GM21723 (cell line): Measurements from ENCODE around the gene MED16.

ENCODE experiments used
- ATAC-seq: cut with Tn5 transposase; IDR thresholded peaks from one replicate; pipeline ENCODE4 v1.9.1; 2021; ENCODE audit warnings: mild to moderate bottlenecking, moderate library complexity; ENCODE audit not compliant: unreplicated experiment

Gene MED16

DNA sequence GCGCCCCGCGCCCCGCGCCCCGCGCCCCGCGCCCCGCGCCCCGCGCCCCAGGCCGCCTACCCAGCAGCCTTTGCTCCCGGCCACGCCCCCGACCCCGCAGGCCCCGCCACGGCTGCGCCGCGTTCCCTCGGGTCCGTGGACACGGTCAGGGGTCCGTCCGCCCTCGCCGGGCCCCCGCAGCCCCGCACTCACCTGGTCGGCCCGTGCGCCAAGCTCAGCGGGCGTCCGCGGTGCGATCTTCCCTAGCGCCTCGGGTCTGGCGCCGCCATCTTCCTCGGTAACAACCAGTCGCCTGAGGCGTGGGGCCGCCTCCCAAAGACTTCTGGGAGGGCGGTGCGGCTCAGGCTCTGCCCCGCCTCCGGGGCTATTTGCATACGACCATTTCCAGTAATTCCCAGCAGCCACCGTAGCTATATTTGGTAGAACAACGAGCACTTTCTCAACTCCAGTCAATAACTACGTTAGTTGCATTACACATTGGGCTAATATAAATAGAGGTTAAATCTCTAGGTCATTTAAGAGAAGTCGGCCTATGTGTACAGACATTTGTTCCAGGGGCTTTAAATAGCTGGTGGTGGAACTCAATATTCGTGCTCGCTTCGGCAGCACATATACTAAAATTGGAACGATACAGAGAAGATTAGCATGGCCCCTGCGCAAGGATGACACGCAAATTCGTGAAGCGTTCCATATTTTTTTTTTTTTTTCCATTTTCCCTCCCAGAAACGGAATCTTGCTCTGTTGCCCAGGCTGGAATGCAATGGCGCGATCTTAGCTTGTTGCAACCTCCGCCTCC, at the start of gene MED16, which contains the start of gene RNU6-9:
Gene MED16 (minus strand): TSS at position 294 of the 796 bp plus-strand sequence. CDS start 2,056 bp downstream, outside the sequence.
Gene RNU6-9 (plus strand): TSS at position 591 of the 796 bp plus-strand sequence.
- peak; percentile 81 for ATAC-seq

DNA sequence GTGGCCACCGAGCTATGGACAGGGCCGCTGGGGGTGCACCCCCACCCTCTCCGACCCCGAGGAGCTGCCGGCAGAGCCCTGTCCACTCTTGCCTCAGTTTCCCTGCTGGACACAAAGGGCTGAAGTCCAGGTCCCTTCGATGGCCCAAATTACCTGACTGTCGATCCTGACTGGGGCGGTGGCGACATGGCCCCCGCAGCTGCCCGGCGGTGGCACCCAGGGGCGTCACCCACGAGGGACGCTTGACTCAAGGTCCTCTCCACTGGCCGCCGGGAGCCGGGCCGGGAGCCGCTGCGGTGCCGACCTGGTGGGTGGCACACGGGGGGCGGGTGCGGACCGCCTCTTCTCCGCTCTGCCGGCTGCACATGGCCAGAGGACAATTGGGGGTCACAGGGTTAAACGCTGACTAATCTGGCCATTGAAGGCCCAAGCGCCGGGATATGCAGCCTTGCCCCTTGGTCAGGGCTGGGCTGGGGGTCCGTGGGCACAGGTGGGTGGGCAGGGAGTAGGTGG, 49.2 kb upstream of the MED16 start:
- ATAC-seq: no peak

DNA sequence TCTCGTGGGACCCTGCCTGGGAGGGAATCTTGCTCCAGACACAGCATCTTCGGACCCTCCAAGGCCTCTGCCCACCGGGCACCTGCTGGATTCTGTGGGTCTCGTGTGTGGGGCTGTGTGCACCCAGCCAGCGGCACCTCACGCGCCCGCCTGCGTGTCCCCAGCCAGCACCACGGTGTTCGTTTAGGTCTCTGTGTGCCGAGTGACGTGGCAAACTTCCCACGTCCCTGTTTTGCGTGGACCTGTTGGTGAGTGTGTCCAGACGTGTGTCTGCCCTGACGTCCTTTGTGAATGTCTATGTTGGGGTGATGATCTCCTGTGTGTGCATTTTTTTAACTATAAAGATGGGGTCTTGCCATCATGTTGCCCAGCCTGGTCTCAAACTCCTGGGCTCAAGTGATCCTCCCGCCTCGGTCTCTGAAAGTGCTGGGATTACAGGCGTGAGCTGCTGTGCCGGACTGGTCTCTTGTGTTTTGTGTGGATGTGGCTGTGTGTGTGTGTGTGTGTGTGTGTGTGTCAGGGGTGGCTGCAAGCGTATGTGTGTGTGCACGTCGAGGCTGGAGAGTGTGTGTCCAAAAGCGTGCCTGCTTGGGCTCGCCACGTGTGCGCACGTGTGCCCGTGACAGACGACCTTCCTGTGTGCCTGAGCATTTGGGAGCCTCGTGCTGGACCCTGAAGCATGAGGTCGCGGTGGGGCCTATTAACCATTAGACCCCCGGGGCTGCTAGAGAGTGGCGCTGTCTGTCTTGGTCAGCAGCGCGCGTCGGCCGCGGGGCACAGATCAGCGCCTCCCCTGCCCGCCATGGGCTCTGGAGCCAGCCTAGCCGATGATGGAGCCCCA, 48.5 kb upstream of the MED16 start:
- ATAC-seq: no peak

GRCh38 chr19:940591-941291, 47.8 kb upstream of the MED16 start:
- ATAC-seq: no peak

DNA sequence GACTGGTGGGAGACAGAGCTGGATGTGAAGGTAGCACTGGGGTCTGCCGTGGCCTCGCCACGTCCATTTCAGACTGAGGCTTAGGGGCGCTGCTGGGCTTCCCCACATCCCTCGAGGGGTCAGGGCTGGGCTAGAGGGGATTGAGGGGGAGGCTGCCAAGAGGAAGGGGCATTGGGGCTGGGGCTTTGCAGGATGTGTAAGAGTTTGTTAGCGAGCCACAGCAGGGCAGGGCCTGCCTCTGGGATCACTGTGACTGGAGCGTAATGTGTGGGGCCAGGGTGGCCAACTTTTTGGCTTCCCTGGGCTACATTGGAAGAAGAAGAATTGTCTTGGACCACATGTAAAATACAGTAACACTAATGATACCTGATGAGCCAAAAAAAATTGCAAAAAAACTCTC, 46.9 kb upstream of the MED16 start:
- no peak for ATAC-seq

DNA sequence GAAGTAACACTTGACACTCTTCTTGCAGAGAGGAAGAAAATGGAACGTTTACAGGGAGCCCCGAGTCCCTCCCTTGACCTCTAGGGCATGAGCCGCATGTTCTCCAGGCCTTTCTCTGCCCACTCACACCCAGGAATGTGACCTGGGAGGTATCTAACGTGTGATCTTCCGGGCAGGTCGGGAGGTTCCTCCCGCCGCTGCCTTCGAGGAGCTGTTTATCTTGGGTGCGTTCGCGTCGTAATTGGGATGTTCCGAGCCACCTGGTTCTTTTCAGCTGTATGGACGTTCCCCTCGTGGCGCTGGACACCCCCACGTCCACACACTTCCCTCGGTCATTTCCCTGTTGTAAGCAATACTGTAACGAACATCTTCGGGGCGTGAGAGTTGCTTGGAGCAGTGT, 46.5 kb upstream of the MED16 start:
- ATAC-seq: no peak

DNA sequence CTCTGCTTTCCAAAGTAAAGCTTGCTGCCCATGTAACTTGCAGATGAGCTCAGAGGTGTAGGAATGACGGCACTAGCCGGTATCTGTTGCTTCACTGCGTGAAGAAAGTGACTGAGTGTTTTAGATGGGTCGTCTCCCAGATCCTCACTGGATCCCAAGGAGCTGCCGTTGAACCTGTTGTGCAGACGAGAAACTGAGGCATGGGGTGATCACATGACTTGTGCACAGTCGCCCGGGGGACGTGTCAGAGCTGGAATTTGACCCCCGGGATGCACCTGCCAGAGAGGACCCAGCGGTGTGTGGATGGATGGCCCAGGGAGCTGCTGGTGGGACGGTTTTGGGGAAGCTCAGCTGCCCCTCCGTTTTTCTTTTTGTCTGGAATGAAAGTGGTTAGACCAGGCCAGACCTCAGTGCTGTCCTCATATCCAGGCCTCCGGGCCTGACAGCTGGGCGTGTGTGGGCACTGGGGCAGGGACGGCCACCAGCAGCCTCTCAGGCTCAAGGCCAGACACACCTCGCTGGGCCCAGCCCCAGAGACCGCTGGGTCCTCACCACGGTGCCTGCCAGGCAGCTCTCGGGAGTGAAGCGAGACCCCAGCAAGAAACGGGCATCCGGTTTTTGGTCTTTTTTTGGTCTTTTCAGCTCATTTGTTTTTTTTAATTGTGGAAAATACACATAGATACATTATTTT, 45.4 kb upstream of the MED16 start:
- ATAC-seq: no peak

DNA sequence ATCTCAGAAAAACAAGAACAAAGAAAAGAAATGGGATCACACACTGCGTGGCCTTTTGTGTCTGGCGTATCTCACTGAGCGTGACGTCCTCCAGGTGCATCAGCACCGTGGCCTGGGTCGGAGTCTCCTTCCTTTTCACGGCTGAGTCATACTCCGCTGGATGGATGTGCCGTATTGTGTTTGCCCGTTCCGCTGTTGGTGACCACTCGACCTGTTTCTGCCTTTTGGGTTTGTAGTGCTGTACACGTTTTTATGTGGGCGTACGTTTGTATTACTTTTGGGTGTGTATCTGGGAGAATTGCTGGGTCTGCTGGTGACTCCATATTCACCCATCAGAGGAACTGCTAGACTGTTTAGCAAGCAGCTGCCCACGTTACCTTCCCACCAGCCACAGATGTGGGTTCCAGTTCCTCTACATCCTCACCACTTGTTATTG, 44.3 kb upstream of the MED16 start:
- no peak for ATAC-seq

GRCh38 chr19:936175-936546, 43.2 kb upstream of the MED16 start:
- ATAC-seq: no peak

DNA sequence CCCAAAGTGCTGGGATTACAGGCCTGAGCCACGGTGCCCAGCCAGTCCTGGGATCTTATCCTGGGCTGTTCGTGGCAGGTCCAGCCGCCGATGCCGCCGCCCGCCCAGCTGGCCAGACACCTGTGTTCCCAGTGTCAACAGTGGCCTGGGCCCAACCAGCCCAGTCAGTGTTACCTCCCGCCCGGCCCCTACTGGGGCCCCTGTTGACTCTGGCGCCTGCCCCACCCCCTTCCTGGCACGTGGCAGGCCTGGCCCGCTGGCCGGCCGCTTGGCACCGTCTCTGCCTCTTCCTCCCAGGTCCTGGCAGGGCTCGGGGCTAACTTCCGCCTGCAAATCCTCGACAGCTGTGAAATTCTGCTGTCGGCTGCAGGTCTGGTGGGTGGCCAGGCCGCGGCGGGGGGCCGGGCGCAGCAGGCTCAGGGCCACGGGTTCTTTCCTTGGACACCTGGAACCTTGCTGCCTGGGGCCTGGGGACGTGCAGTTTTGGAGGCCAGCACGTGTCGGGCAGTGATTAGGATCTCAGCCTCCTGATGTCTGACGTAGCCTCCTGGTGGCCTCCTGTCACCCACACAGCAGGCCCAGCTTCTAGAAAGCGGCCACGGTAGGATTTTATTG, 42.0 kb upstream of the MED16 start:
- no peak for ATAC-seq

- no peak for ATAC-seq
Measured at GRCh38 chr19:934197-934840, 41.3 kb upstream of the MED16 start.

GRCh38 chr19:933553-933882, 40.5 kb upstream of the MED16 start:
- ATAC-seq: no peak

DNA sequence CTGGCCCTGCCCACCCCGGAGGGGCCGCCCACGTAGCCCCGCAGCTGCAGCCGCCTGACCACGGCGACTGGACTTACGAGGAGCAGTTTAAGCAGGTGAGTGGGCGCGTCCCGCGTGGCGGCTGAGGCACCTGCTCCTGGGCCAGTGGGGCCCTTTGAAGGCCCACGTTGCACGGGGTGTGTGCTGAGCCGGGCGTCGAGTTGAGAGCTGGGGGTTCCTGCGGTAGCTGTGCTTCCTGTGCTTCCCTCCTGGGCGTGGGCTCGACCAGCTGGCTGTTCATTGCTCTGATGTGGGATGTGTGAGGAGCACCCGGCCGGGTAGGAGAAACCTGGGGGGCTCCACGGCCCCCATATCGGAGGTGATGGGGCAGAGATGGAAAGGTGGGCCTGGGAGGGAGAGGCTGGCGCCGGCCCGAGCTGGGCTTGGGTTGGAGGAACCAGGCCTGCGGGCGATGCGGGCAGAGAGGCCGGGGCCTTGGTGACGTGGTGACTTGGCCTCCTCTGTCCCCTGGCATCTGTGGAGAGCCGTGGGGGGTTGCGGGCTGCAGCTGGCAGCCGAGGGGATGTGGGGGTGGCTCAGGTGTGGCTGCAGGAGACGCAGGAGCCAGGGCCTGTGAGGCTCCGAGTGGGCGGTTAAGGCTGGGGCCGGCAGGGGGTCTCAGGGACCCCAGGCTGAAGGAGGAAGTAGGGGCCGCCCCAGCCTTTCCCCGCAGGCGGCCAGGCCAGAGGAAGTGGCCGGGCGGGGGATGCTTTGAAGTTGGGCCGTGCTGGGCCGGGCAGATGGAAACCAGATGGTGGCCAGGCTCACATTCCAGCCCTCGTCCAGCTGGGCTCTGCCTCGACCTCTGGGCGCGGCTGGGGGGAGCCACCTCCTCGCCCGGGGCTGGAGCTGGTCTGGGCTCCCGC, 39.9 kb upstream of the MED16 start:
- ATAC-seq: no peak

GRCh38 chr19:931860-932647, 39.1 kb upstream of the MED16 start:
- no peak for ATAC-seq

DNA sequence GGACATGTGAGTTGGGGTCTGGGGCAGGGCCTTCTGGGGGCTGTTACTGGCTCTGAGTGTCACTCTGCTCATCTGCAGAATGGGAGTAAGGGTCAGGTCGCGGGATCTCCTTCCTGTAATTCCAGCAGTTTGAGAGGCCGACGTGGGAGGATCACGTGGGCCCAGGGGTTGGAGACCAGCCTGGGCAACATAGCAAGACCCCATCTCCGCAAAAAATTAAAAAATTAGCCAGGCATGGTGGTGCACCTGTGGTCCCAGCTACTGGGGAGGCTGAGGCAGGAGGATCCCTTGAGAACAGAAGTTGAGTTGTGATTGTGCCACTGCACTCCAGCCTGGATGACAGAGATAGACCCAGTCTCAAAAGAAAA, 36.9 kb upstream of the MED16 start:
- no peak for ATAC-seq

DNA sequence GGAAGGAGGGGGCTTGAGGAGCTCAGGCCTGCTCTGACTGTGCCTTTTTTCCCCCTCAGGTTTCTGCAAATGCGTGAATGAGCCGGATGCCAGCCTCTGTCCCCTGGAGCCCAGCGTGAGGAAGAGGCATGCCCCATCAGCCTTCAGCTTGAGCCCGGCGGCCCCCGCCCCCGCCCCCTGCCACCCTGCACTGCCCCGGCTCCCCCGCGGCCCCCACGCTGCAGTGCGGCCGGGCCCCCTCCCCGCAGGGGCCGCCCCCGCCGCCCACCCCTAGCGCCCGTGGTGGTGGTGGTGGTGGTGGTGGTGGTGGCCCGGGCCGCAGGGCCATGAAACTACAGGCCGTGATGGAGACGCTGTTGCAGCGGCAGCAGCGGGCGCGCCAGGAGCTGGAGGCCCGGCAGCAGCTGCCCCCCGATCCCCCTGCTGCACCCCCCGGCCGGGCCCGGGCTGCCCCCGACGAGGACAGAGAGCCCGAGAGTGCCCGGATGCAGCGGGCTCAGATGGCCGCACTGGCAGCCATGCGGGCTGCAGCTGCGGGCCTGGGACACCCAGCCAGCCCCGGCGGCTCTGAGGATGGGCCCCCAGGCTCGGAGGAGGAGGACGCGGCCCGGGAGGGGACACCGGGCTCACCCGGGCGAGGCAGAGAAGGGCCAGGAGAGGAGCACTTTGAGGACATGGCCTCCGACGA, 36.4 kb upstream of the MED16 start:
- ATAC-seq: no peak

- ATAC-seq: no peak
Measured at GRCh38 chr19:928471-929202, 35.6 kb upstream of the MED16 start.
